T1000 (cell line): ENCODE measurements around the gene MED26.

ENCODE experiments used
- DNase-seq: peaks from one replicate; lab custom pipeline; 2025; ENCODE audit warnings: mixed read lengths; lab: John Stamatoyannopoulos, UW

MED26 gene

DNA sequence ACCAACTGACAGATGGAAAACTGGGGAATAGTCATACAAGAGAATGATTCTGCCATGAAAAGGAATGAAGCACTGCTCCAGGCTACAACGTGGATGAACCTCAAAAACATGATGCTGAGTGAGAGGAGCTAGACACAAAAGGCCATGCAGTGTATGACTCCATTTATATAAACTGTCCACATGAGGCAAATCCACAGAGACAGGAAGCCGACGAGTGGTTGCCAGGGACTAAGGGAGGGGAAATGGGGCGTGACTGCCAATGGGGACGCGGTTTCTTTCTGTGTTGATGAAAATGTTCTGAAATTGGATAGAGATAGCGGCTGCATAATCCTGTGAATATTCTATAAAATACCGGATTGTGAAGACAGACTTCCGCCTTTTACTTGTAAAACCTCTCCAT lies 21.7 kb upstream of the MED26 start:
- DNase-seq, result no peak

DNA sequence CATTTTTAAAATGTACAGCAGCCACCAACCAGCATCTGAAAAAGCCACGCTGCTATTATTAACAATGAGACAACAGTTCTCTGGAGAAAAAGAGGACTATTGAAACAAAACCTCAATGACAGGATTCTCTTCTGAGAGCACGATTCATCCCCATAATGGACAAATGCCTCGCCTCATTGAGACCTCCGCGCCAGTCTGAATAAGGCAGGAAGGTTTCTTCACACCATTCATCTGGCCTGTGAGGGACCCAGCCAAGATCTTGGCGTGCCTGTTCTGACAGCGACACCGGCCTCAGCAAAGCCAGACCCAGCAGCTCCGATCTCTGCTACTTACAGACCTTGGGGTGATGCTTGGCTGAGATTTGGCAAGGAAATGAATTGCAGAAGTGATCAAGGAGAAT lies 17.1 kb upstream of the MED26 start:
- DNase-seq, result no peak

DNA sequence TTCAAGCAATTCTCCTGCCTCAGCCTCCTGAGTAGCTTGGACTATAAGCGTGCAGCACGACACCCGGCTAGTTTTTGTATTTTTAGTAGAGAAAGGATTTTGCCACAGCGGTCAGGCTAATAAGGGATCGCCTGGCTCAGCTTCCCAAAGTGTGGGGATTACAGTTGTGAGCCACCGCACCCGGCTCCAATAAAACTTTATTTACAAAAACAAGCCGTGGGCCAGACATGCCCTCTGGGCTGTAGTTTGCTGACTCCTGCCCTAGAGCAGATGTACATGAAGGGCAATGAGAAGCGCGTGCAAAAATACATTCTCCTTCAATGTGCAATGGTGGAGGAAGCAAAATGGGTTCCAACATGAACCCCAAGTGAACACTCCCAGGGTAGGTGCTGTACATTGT lies 13.7 kb upstream of the MED26 start:
- no peak for DNase-seq

DNA sequence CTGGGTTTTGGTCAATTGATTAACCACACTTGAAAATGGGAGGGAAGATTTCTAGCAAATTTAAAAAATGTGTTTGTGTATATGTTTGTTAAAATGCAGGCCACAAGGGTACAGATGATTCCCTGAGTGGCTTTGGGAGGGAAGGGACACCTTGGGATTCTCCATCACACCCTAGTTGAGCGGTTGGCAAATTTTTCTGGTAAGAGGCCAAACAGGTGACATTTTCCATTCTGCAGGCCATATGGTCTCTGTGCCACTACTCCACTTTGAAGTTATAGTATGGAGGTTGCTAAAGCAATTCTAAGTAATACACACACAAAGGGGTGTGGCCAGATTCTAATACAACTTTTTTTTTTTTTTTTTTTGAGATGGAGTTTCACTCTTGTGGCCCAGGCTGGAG lies 12.9 kb upstream of the MED26 start:
- DNase-seq, result no peak

DNA sequence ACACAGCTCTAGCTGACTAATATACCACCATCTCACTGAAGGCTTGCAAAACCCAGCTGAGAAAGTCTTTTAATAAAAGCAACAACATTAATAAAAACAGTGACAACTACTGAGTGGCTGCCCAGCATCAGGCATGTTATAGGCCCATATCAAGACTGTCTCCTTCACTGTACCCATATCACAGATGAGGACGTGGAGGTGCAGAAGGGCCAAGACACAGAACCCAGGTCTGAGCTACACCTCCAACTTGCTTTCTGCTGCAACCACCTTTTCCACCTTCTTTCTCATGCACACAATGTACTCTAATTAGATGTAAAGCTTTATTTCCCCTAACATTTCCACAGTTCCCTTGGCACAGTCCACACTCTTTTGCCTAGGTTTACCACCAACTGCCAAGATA lies 10.7 kb upstream of the MED26 start:
- DNase-seq, result no peak

DNA sequence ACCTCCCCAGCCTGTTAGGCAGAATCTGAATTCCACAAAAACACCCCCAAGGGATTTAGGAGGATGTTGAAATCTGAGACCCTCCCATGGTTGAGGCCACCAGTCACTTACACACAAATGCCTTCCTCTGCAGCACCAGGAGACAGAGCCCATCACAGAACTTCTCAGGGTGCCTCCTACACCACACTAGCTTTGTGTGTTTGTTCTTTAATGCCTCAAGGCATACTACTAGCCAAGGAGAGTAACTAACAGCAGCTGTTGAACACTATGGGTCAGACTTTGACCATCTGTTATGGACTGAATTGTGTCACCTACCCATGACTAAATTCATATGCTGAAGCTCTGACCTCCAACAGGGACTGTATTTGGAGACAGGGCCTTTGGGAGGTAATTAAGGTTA lies 9.5 kb upstream of the MED26 start:
- DNase-seq, result no peak

DNA sequence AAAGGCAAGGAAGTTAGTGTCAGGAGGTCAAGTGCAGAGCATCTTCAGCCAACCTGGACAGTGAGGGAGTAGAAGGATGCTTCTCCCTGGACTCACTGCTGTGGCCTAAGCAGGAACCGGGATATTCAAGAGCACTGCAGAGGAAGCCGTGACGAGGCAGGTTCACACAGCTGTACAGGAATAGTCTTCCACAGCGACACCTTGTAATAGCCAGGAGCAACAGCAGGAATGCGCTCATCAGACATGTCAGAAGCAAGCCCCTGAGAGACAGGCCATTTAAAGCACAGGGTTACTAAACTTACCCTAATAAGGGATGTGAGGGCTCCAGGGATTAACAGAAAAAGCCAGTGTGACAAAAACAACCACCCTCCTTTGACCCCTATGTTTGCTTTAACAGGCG lies 3.5 kb upstream of the MED26 start:
- no peak for DNase-seq

DNA sequence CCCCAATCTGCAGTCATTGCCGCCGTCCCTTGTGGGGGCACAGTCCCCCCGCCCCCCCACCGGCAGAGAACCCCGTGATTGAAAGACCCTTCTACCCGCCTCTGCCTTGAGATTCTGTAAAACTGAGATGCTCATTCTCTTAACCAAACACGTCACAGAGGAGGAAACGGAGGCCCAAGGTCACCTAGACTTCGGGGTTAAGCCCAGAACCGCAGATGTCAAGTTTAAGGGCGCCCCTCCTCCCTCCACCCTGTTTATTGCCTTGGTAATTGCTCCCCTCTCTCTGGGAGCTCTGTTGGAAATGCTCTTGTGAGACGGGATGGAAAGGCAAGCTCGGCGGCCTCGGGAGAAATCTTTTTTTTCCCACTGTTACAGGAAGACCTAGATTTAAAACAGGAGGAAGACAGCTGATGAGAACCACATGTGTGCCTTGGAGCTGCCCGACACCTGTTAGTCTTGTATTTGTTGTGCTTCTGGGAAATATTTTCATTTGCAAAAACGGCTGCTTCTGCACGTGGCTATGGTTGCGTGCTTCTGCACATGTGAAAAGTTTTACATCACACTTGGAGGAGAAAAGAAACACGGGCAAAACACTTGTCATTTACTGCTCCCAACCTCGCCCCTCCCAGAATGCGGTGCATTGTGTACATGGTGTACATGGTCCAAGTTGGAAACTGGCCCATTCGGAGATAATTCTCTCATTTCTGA lies 1.1 kb upstream of the MED26 start:
- DNase-seq, result no peak

DNA sequence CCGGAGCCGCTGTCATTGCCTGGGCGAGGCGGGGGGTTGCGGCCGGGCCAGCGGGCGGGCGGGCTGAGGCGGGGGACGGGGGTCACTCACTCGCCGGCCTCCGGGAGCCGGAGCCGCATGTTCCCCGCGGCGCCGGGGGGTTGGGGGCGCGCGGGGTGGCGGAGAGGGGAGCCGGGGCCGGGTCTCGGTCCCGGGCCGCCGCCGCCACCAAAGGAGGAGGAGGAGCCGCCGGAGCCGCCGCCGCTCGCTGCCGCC lies 149 bp downstream of the MED26 start:
- no peak for DNase-seq

DNA sequence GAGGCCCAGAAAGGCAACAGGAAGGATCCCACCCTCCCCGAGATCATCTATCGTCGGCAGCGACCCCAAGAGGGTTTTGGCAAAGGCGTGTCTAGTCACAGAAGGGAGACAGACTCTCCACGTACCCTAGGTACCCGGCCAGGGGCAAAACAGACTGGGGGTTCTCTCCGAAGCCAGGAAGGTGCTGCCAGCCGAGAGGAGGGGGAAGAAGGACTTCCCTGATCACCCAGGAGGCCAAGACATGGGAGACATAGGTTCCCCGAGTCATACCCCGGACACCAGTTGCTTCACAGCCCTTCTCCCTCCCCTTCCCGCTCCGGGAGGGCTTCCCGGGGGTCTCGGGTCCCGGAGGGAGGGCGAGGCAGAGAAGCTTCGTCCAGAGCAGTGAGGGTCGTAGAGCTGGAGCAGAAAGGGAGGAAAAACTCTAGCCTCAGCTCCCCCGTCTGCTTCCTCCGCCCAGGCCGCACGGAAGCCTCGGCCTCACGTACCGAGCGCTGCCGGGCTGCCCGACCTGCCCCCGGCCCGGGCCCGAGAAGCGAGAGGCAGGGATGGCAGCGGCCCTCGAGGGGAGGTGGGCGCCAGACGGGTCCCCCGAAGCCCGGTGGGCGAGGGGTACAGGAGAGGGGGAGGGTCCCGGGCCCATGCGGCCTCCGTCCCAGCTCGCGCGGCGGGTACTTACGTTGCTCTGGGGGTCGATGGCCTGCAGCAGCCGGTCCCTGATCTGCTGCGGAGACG lies 644 bp downstream of the MED26 start:
- DNase-seq, result no peak

DNA sequence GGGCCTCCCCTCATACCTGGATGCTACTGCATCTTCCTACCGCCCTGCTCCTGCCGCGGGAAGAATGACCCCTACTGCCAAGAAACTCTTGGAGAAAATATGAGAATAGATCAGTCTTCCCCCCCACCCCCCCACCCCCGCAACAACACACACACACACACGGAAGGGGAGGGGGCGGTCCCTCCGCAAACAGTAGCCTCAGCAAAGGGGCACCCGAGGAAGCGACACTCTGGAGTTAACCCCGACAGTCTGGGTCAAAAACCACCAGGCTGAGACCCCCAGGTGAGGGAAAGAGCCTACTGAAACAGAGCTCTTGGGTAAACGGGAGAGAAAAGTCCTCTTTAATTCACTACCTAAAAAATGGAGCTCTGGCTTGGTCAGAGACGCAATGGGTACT lies 1.2 kb downstream of the MED26 start:
- no peak for DNase-seq

DNA sequence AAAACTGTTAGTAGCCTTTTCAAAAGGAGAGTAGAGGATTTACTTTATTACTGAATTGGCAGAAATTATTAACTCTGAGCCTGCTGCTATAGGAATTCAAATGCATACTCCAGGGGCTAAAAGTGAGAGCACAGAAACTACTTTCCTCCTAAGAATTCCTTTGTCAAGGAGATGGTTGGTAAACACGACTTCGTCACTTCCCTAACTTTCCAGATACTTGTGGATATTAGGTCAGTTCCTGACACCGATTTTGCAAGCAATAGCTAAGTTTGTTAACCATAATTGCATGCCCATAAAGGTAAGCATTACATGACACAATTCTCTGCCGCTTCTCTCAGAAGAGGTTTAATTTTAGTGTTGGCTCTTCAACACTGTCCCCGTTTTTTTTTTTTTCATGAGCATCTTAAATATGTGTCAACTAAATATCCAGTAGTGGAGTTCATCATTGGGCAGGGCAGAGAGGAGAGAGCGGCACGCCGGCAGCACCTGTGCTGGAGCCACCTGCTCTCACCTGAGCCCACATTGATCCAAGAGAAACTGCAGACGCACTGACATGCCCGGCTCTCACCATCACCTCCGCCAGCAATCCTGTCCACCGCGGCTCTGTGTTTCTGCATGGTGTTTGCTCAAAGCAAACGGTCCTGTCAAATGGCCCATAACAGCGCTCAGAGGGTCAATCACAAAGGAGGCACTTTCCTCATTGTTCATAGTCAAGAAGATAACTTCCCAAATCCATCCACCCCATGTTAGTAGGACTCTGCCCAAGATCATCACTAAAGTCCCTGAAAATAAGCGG lies 2.6 kb downstream of the MED26 start:
- no peak for DNase-seq

DNA sequence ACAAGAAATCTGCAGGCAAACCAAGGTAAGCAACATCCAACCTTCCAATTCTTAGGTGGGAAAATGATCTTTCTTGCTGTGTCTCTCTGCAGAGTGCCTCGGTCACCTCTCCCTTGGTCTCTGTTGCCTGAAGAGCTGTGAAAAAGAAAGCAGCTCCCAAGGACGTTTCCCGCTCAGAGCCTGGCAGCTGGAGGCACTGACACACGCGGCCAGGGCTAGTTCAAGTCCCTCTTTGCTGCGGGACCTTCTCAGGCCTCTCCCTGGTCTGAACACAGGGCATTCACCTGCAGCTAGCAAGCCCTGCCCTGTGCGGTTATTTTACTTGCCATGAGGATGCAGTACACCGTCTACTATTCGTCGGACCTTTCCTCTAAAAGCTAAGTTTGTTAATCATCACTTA lies 3.8 kb downstream of the MED26 start:
- DNase-seq, result no peak

DNA sequence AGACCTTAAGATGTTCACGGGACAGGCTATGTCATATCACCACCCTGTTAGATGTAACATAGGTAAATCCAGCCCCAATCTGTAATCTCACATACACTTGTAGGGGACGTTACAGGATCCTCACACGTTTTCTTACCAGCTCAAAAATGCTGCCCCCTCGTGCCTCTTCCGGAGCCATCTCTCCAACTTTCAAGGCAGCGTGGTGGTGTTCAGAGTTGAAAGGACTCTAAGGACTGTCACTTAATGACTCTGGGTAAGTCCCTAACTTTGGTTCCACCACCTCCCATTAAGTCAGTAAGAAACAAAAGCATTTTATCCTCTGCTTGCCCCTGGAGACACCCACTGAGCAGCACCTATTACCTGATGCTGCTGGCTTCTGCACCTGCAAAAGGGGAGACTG lies 4.4 kb downstream of the MED26 start:
- DNase-seq, result no peak

DNA sequence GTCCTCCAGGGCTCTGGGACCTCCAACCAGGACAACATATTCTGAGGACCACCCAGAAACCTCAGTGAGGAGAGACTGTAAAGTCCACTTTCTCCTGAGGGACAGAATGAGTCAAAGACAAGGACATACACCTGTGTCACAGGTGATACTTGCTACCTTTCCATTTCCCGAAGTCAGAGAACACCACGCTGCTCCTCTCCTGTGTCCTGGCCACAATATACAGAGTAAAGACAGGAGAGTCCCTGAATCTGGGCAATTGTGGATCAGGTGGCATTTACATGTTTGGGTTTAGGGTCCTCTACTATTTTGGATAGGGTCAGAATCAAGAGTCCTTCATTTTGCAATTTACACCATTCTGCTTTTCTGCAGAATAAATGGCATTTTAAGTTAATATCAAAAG lies 4.9 kb downstream of the MED26 start:
- DNase-seq, result no peak

DNA sequence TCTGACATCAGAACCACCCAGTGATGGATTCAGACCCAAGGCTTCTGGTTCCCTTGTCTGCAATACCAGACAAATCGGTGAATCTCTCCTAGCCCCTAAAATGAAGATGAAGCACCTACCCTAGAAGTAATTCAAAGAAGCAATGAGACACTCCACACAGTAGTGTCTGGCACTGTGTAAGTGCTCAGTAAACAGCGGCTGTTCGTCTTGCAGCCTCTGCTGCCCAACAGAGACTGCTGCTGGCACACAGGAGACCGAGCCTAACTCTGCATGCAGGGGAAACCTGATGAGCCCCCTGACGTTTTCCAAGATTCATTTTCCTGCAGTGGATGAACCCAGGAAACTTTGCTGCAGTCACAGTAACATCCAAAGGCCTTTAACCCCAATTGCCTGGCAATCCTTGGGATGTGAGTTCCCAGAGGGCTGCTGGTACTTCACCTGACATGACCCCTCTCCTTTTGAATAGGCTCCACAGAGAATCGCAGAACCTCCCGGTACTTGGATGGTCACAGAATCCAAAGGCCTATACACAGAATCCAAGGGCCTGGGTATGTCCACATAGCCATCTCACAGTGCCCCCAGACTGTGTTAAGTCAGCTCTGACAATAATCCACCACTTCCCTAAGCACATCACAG lies 6.7 kb downstream of the MED26 start:
- no peak for DNase-seq

DNA sequence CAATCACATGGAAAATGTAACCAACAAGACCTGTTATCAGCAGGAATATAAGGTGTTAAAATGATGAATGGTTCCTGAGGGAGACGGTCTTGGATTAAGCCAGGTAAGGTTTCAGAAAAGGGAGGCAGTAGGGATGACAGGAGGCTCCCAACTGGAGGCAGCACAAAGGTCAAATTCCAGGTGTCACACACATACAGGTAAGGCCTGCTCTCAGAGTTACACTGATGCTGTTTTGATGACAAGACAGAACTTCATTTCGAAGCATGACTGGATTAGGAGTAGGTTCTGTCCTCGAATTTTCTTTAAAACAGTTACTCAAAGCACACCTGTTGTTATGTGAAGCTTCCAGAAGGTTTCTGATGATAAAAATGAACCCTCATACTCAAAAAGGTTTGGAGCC lies 7.4 kb downstream of the MED26 start:
- DNase-seq, result no peak

DNA sequence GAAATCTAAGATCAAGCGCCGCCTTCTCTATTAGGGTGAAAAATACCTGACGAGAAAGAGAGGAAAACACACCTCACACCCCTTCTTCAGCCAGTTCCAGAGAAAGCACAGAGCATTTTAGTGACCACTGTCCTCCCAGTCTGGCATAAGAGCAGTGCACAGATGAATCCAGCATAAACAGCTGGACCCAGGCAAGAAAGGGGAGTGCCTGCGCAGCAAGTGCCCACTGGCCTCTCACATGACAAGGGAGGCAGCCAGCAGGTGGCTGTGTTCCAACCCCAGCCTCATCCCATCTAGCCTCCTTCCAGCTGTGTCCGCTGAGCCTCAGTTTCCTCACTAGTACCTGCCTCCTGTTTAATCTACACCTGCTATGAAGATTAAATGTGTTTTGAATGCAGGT lies 8.0 kb downstream of the MED26 start:
- DNase-seq, result no peak

DNA sequence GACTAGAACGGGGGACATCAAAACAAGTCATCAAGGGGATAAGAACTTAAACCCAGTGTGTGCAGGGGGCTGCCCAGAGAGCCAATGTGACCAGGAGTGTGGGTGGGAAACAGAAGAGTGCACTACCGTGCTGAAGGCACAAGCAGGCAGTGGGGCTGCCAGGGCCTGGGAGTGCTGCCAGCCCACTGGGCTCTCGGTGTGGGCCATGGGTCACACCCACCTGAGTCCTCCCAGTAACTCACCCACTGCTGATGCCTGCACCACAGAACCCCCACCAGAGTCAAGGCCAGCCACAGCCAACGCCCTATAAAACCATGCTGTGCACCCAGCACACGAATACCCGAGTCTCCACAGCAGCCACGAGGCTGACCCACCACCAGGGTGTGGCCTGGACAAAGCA lies 8.5 kb downstream of the MED26 start:
- DNase-seq, result no peak

DNA sequence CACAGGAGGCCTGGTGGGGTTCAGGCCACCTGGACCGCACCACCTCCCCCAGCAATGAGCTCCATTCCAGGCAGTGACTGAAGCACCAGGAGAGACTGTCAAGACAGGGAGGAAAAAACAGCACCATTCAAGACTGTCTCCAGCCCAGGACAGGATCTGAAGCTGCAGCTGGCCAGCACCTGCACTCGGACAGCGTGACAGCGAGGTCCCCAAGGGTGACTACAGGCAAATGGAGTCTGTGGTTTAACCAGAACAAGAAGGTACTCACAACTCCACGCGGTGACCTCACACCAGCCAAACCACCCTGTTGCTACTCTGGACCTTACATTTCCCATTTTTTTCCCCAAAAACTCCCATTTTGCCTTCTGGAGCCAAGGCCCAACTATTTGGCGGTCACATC lies 9.8 kb downstream of the MED26 start:
- DNase-seq, result no peak

DNA sequence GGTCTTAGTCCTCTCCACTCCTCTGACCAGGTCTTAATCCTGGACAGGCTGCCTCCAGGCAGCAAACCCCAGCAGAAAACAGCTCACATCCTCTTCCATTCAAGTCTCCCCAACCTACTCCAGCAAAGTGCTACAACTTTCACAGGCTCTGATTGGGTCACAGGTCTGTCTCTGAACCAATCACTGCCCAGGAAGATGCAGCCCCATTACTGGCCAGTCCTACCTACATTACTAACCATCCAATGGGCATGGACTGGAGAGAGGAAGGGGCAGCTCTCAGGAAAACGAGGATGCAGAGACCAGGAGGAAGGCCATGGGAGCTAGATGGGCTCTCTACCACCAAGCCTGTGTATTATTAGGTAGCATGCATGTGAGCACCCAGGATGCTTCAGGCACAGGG lies 12.2 kb downstream of the MED26 start:
- no peak for DNase-seq

DNA sequence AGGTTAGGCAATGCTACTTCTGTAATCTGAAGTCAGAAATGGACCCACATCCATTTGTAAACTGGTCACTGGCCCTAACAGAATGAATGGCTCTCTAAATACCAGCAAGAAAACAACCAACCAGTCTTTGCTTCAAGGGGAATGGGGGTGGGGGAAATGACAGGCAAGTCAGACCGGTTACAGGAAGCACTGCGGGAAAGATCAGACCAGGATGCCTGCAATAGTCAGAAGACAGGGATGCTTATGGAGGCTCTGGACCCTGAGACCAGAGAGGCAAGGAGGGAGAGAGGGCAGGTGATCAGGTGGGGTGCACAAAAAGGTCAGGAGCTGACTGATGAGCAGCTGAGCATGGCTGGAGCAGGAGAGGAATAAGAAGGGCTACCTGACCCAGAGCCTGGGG lies 13.1 kb downstream of the MED26 start:
- no peak for DNase-seq

DNA sequence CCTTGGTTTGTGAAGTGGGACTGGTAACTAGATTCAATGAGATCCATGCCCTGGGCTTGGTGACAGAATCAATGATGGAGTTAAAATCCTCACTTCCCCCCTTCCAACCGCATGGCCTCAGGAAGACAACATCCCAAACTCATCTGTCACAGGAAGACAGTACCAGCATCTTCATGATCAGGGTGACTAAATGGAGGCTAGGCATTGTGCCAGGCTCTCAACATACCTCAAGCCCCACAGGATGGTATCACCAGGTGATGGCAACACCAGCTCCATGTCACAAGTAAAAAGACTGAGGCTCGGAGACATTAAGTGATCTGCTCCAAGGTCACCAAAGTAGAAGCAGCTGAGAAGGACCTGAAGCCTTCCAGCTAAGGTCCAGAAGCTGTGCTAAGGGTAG lies 14.2 kb downstream of the MED26 start:
- no peak for DNase-seq
